Measurements from ENCODE around the gene DOCK3. TPM values are rescaled to one million over a fixed set of nuclear protein-coding genes. Genes with fewer than 3 reads are reported as not detected.
"Not testable (repeated sequence)": the region's sequence is repeated elsewhere in the genome, so short reads cannot be mapped to it uniquely, and the experiment has no call there.

Gene DOCK3
- total and polyA plus RNA-seq, 4 donors: 0.01 to 0.08 (median 0.06) TPM; not detected in 1

DNA sequence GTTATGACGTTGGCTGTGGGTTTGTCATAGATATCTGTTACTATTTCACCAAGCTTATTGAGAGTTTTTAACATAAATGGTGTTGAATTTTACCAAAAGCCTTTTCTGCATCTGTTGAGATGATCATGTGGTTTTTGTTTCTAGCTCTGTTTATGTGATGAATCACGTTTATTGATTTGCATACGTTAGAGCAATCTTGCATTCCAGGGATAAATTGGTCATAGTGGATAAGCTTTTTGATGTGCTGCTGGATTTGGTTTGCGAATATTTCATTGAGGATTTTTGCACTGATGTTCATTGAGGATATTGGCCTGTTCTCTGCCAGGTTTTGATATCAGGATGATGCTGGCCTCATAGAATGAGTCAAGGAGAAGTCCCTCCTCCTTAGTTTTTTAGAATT lies 117.8 kb downstream of the DOCK3 start:
- no peak for DNase-seq (ENCODE audit: low spot score)
- Histone ChIP-seq H3K27ac (ENCODE audit: low read depth in 1 of 2, low read length in 2 of 2) (no peak overlapping the region), H3K9ac (ENCODE audit: low read depth in 1 of 2, low read length in 2 of 2) (no peak overlapping the region), H3K36me3 (ENCODE audit: control insufficient read depth in 4 of 4, insufficient read depth in 3 of 4, low read depth in 1 of 4, low read length in 3 of 4) (no peaks in the 10 kb centered on the region), H3K27me3 (ENCODE audit: control insufficient read depth in 4 of 4, insufficient read depth in 4 of 4, low read length in 3 of 4) (peaks cover 0 to 3% (median 0%) of the 10 kb centered on the region in 4 donors), H3K4me1 (ENCODE audit: control insufficient read depth in 4 of 4, insufficient read depth in 4 of 4, low read length in 3 of 4) (no peaks in the 10 kb centered on the region), H3K9me3 (ENCODE audit: control insufficient read depth in 4 of 4, low read length in 3 of 4) (no peaks in the 10 kb centered on the region), H3K4me3 (ENCODE audit: low read depth in 1 of 3, low read length in 3 of 3) (no peak overlapping the region)
- WGBS: 73% methylated on average over 4 of the region's 4 CpGs
- TF ChIP-seq, protein P1, sequence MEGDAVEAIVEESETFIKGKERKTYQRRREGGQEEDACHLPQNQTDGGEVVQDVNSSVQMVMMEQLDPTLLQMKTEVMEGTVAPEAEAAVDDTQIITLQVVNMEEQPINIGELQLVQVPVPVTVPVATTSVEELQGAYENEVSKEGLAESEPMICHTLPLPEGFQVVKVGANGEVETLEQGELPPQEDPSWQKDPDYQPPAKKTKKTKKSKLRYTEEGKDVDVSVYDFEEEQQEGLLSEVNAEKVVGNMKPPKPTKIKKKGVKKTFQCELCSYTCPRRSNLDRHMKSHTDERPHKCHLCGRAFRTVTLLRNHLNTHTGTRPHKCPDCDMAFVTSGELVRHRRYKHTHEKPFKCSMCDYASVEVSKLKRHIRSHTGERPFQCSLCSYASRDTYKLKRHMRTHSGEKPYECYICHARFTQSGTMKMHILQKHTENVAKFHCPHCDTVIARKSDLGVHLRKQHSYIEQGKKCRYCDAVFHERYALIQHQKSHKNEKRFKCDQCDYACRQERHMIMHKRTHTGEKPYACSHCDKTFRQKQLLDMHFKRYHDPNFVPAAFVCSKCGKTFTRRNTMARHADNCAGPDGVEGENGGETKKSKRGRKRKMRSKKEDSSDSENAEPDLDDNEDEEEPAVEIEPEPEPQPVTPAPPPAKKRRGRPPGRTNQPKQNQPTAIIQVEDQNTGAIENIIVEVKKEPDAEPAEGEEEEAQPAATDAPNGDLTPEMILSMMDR (IDR thresholded peaks at IDR 0.05; ENCODE audit: low read depth, low read length, missing input control): no peak
- TF ChIP-seq EGR1 (IDR thresholded peaks at IDR 0.05; ENCODE audit: low read depth in 2 of 2): no peak
- no peak for TF ChIP-seq JUND (IDR thresholded peaks at IDR 0.05)
- TF ChIP-seq HNF4G (IDR thresholded peaks at IDR 0.05): no peak
- TF ChIP-seq TAF1 (conservative IDR thresholded peaks at IDR 0.05): no peak
- no peak for TF ChIP-seq HNF4A (conservative IDR thresholded peaks at IDR 0.05)
- no peak for TF ChIP-seq RAD21 (IDR thresholded peaks at IDR 0.05)
- no peak for TF ChIP-seq RXRA (IDR thresholded peaks at IDR 0.05)
- no peak for TF ChIP-seq GABPA (IDR thresholded peaks at IDR 0.05 in 1 of 2, conservative IDR thresholded peaks at IDR 0.05 in 1 of 2)
- TF ChIP-seq SP1 (IDR thresholded peaks at IDR 0.05): no peak
- TF ChIP-seq, protein P2, sequence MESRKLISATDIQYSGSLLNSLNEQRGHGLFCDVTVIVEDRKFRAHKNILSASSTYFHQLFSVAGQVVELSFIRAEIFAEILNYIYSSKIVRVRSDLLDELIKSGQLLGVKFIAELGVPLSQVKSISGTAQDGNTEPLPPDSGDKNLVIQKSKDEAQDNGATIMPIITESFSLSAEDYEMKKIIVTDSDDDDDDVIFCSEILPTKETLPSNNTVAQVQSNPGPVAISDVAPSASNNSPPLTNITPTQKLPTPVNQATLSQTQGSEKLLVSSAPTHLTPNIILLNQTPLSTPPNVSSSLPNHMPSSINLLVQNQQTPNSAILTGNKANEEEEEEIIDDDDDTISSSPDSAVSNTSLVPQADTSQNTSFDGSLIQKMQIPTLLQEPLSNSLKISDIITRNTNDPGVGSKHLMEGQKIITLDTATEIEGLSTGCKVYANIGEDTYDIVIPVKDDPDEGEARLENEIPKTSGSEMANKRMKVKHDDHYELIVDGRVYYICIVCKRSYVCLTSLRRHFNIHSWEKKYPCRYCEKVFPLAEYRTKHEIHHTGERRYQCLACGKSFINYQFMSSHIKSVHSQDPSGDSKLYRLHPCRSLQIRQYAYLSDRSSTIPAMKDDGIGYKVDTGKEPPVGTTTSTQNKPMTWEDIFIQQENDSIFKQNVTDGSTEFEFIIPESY (IDR thresholded peaks at IDR 0.05): no peak
- no peak for TF ChIP-seq NR2F2 (IDR thresholded peaks at IDR 0.05)
- no peak for TF ChIP-seq FOXA2 (IDR thresholded peaks at IDR 0.05)

GRCh38 chr3:50803805-50804204 lies 129.1 kb downstream of the DOCK3 start:
- H3K9me3 ChIP-seq (ENCODE audit: control insufficient read depth in 4 of 4, low read length in 3 of 4): peaks cover 4 to 30% (median 6%) of the 10 kb centered on the region in 4 donors
- H3K9ac ChIP-seq (ENCODE audit: low read depth in 1 of 2, low read length in 2 of 2); H3K4me3 ChIP-seq (ENCODE audit: low read depth in 1 of 3, low read length in 3 of 3); H3K27ac ChIP-seq (ENCODE audit: low read depth in 1 of 2, low read length in 2 of 2); H3K27me3 ChIP-seq (ENCODE audit: control insufficient read depth in 4 of 4, insufficient read depth in 4 of 4, low read length in 3 of 4); H3K36me3 ChIP-seq (ENCODE audit: control insufficient read depth in 4 of 4, insufficient read depth in 3 of 4, low read depth in 1 of 4, low read length in 3 of 4); DNase-seq (ENCODE audit: low spot score); H3K4me1 ChIP-seq (ENCODE audit: control insufficient read depth in 4 of 4, insufficient read depth in 4 of 4, low read length in 3 of 4): not testable (repeated sequence)
- WGBS: 97% methylated on average over 27 of the region's 27 CpGs

- not testable (repeated sequence) for H3K27me3 ChIP-seq (ENCODE audit: control insufficient read depth in 4 of 4, insufficient read depth in 4 of 4, low read length in 3 of 4); DNase-seq (ENCODE audit: low spot score); H3K27ac ChIP-seq (ENCODE audit: low read depth in 1 of 2, low read length in 2 of 2); H3K4me1 ChIP-seq (ENCODE audit: control insufficient read depth in 4 of 4, insufficient read depth in 4 of 4, low read length in 3 of 4); H3K4me3 ChIP-seq (ENCODE audit: low read depth in 1 of 3, low read length in 3 of 3); H3K36me3 ChIP-seq (ENCODE audit: control insufficient read depth in 4 of 4, insufficient read depth in 3 of 4, low read depth in 1 of 4, low read length in 3 of 4); H3K9ac ChIP-seq (ENCODE audit: low read depth in 1 of 2, low read length in 2 of 2)
- 93% methylated on average over 17 of the region's 20 CpGs for WGBS
- H3K9me3 ChIP-seq (ENCODE audit: control insufficient read depth in 4 of 4, low read length in 3 of 4): peaks cover 2 to 24% (median 5%) of the 10 kb centered on the region in 4 donors
These were observed 129.6 kb downstream of the DOCK3 start for GRCh38 chr3:50804376-50804775.

All from liver (tissue), 9 donors.